Measurements from ENCODE around the gene KCMF1. TPM values are rescaled to one million over a fixed set of nuclear protein-coding genes. Genes with fewer than 3 reads are reported as not detected.
"Not testable (repeated sequence)": the region's sequence is repeated elsewhere in the genome, so short reads cannot be mapped to it uniquely, and the experiment has no call there.

Gene KCMF1
- total RNA-seq, 1 experiment from 2014 or later, result 73.6 TPM

DNA sequence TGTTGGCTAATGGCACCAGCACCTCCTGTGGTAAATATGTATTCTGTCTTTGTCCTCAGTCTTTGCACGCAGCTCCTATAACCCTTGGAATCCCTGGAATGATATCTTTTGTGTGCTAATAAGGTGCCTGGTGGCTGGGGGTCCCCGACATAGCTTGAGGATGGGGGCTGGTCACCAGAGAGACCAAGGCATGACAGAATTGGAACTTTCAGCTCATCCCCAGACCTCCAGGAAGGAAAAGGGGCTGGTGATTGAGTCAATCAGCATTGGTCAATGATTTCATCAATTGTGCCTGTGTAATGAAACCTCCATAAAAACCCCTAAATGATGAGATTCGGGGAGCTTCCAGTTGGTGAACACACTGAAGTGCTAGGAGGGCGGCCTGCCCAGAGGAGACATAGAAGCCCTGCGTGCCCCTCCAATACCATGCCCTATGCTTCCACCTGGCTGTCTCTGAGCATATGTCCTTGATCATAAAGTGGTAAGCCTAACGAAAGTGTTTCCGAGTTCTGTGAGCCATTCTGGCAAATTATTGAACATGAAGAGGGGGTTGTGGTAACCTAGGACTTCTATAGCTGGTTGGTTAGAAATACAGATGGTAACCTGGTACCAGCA is 26.6 kb upstream of the KCMF1 start:
- peaks cover 29% of the 10 kb centered on the region for H3K4me1 ChIP-seq (ENCODE audit: insufficient read depth, low read length)
- no peak for ATAC-seq
- no peaks in the 10 kb centered on the region for H3K9me3 ChIP-seq (ENCODE audit: low read length)
- H3K4me3 ChIP-seq (ENCODE audit: low read length), result no peak overlapping the region
- BruUV-seq (replicated peaks), result no TSS peak
- ChIA-PET POLR2A (ENCODE audit: unreplicated experiment) (no interaction called here), CTCF (no interaction called here)
- H3K9ac ChIP-seq (ENCODE audit: low read length), result no peak overlapping the region
- intact Hi-C loops (cut with micrococcal nuclease), result loop anchor here (2.0 kb wide), 1 partner anchor 14 kb away; no protein-coding TSS in a partner anchor
- 0 out of 2 replicates have a peak overlapping the region, but pooled peaks have one; percentile 68 for H3K4me2 ChIP-seq (ENCODE audit: low read length)
- no peaks in the 10 kb centered on the region for H3K9me2 ChIP-seq (replicated peaks; ENCODE audit: low read length)
- no peaks in the 10 kb centered on the region for H3K36me3 ChIP-seq (ENCODE audit: low read depth, low read length)
- H4K20me1 ChIP-seq (ENCODE audit: low read length), result no peaks in the 10 kb centered on the region
- H3K79me2 ChIP-seq (ENCODE audit: low read length), result peaks cover 7% of the 10 kb centered on the region
- H3F3A ChIP-seq (ENCODE audit: low read length, unreplicated experiment), result peaks cover 4% of the 10 kb centered on the region
- TF ChIP-seq, protein P1, sequence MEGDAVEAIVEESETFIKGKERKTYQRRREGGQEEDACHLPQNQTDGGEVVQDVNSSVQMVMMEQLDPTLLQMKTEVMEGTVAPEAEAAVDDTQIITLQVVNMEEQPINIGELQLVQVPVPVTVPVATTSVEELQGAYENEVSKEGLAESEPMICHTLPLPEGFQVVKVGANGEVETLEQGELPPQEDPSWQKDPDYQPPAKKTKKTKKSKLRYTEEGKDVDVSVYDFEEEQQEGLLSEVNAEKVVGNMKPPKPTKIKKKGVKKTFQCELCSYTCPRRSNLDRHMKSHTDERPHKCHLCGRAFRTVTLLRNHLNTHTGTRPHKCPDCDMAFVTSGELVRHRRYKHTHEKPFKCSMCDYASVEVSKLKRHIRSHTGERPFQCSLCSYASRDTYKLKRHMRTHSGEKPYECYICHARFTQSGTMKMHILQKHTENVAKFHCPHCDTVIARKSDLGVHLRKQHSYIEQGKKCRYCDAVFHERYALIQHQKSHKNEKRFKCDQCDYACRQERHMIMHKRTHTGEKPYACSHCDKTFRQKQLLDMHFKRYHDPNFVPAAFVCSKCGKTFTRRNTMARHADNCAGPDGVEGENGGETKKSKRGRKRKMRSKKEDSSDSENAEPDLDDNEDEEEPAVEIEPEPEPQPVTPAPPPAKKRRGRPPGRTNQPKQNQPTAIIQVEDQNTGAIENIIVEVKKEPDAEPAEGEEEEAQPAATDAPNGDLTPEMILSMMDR (conservative IDR thresholded peaks at IDR 0.05; ENCODE audit: low read depth, low read length), result no peak
- no peak for TF ChIP-seq EZH2 (IDR thresholded peaks at IDR 0.05; ENCODE audit: low read length, unreplicated experiment)
- no peak for TF ChIP-seq EZH2phosphoT487 (IDR thresholded peaks at IDR 0.05; ENCODE audit: borderline replicate concordance, low read length)
- no peaks in the 10 kb centered on the region for H3K27me3 ChIP-seq (ENCODE audit: low read length)
- no peak for DNase-seq
- peak overlapping the region; percentile 100 for H3K27ac ChIP-seq (ENCODE audit: low read length)
- H2AFZ ChIP-seq (ENCODE audit: low read length), result no peak overlapping the region

DNA sequence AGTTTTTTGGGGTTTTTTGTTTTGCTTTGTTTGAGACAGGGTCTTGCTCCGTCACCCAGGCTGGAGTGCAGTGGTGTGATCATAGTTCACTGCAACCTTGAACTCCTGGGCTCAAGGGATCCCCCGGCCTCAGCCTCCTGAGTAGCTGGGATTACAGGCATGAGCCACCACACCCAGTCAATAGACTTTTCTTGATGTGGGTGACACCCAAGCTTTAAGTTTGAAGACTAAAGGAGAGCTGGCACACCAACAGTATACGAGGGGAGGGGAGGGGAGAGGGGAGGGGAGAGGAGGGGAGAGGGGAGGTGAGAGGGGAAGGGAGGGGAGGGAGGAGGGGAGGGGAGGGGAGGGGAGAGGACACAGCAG is 25.1 kb upstream of the KCMF1 start:
- not testable (repeated sequence) for H3K27me3 ChIP-seq (ENCODE audit: low read length); H3K9me3 ChIP-seq (ENCODE audit: low read length); H2AFZ ChIP-seq (ENCODE audit: low read length); BruUV-seq (replicated peaks); DNase-seq; H3K79me2 ChIP-seq (ENCODE audit: low read length); H3F3A ChIP-seq (ENCODE audit: low read length, unreplicated experiment); H4K20me1 ChIP-seq (ENCODE audit: low read length); H3K9me2 ChIP-seq (replicated peaks; ENCODE audit: low read length); H3K36me3 ChIP-seq (ENCODE audit: low read depth, low read length)
- peak overlapping the region; percentile 100 for H3K27ac ChIP-seq (ENCODE audit: low read length)
- peak overlapping the region; percentile 84 for H3K9ac ChIP-seq (ENCODE audit: low read length)
- peak overlapping the region; percentile 68 for H3K4me2 ChIP-seq (ENCODE audit: low read length)
- intact Hi-C loops (cut with micrococcal nuclease), result loop anchor here (2.0 kb wide), 1 partner anchor 13 kb away; no protein-coding TSS in a partner anchor
- POLR2A ChIA-PET (ENCODE audit: unreplicated experiment), result interaction anchor here (1.2 to 2.1 kb wide), 3 partner anchors 12 to 25 kb away, joined by 3 to 45 read pairs (median 9); partner anchors contain the start of gene KCMF1
- peaks cover 29% of the 10 kb centered on the region for H3K4me1 ChIP-seq (ENCODE audit: insufficient read depth, low read length)
- ATAC-seq, result peak; percentile 24
- CTCF ChIA-PET, result interaction anchor here (0.8 to 1.9 kb wide), 6 partner anchors 13 to 69 kb away, joined by 3 to 16 read pairs (median 4); no protein-coding TSS in a partner anchor
- H3K4me3 ChIP-seq (ENCODE audit: low read length), result peak overlapping the region; percentile 27; the same call in 1 of the 2 replicates

DNA sequence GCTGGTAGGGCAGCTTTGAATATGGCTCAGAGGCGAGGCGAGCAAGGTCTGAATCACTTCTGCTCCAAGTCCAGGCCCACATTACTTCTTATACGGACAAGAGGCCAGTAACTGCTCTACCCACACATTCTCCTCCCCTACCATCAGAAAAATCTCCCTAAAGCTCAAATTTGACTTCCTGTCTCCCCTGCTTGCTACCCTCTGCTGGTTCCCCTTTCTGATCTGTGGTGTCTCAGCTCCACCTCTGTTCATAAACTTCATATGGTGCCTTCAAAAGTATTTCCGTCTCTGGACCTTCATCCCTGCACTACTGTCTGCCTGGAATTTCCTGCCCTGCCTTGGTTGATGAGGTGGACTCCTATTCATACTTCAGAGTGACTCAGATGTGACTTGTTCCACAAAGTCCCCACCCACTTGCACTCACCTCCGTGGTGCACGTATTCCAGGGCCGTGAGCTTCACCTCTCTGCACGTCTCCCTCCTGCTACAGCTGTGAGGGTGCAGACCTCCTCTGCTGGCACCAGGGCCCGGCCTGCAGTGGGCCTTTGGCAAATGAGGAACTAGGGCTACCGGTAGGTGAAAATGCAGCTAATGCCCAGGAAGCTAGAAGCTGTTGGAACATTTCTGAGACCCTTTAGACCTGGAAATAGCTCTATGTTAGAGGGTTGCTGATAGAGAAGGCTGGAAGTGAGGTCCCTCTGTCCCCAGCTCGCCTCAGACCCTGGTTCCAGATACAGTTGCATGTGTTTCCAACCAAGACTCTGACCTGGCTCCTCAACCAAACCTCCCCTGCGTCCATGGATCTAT is 24.6 kb upstream of the KCMF1 start:
- H3K9me3 ChIP-seq (ENCODE audit: low read length), result no peaks in the 10 kb centered on the region
- no peaks in the 10 kb centered on the region for H3K36me3 ChIP-seq (ENCODE audit: low read depth, low read length)
- POLR2A ChIA-PET (ENCODE audit: unreplicated experiment), result interaction anchor here (0.6 to 2.1 kb wide), 9 partner anchors 10 to 106 kb away, joined by 3 to 45 read pairs (median 4); partner anchors contain the start of gene KCMF1
- peaks cover 4% of the 10 kb centered on the region for H3F3A ChIP-seq (ENCODE audit: low read length, unreplicated experiment)
- peak overlapping the region; percentile 84 for H3K9ac ChIP-seq (ENCODE audit: low read length)
- intact Hi-C loops (cut with micrococcal nuclease), result no loop called here
- CTCF ChIA-PET, result interaction anchor here (0.7 to 1.9 kb wide), 8 partner anchors 8 to 69 kb away, joined by 3 to 16 read pairs (median 3); no protein-coding TSS in a partner anchor
- peak; percentile 94 for ATAC-seq
- peak overlapping the region; percentile 72 for H3K4me2 ChIP-seq (ENCODE audit: low read length)
- TF ChIP-seq, protein P1 (conservative IDR thresholded peaks at IDR 0.05; ENCODE audit: low read depth, low read length), result 0 out of 2 replicates have a peak, but pooled peaks have one; percentile 22
- TF ChIP-seq EZH2phosphoT487 (IDR thresholded peaks at IDR 0.05; ENCODE audit: borderline replicate concordance, low read length), result no peak
- peak; percentile 98 for DNase-seq
- peak overlapping the region; percentile 47 for H3K4me3 ChIP-seq (ENCODE audit: low read length)
- H3K4me1 ChIP-seq (ENCODE audit: insufficient read depth, low read length), result peaks cover 29% of the 10 kb centered on the region
- no peaks in the 10 kb centered on the region for H4K20me1 ChIP-seq (ENCODE audit: low read length)
- H3K27me3 ChIP-seq (ENCODE audit: low read length), result no peaks in the 10 kb centered on the region
- no peaks in the 10 kb centered on the region for H3K9me2 ChIP-seq (replicated peaks; ENCODE audit: low read length)
- no peak overlapping the region for H2AFZ ChIP-seq (ENCODE audit: low read length)
- TSS peak; percentile 96 for BruUV-seq (replicated peaks)
- peak overlapping the region; percentile 100 for H3K27ac ChIP-seq (ENCODE audit: low read length)
- peaks cover 7% of the 10 kb centered on the region for H3K79me2 ChIP-seq (ENCODE audit: low read length)

All from PC-3 (cell line).